Urothelium cell line (cell line): ENCODE measurements around the gene ADAMTS17.
"Not testable (repeated sequence)": the region's sequence is repeated elsewhere in the genome, so short reads cannot be mapped to it uniquely, and the experiment has no call there.

Source experiments
- DNase-seq: peaks from one replicate; pipeline ENCODE4 v3.0.0; 2011; ENCODE audit warnings: low spot score, mixed read lengths
- FAIRE-seq: peaks from 2 replicates; lab custom pipeline; 2011; peaks lifted over from hg19 to GRCh38; lab: Jason Lieb, UNC

The ADAMTS17 gene

DNA sequence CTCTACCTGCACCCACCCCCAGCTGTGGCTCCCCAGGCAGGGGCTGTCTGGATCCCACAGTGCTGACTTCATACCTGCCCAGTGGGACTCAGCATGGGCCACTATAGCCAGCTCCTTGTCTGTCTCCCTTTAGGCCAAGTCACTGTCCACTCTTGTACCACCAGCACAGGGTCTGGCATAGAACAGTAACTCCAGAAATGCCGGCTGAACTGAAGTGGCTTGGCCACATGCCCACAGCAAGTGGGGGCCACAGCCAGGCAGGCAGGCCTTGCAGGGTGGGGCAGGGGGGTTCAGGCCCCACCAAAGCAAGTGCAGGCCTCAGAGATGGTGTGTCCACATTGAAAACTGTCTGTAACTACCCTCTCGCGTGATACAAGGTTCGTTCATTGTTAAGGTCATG, 355.9 kb downstream of the ADAMTS17 start:
- no peak for DNase-seq
- no peak for FAIRE-seq

DNA sequence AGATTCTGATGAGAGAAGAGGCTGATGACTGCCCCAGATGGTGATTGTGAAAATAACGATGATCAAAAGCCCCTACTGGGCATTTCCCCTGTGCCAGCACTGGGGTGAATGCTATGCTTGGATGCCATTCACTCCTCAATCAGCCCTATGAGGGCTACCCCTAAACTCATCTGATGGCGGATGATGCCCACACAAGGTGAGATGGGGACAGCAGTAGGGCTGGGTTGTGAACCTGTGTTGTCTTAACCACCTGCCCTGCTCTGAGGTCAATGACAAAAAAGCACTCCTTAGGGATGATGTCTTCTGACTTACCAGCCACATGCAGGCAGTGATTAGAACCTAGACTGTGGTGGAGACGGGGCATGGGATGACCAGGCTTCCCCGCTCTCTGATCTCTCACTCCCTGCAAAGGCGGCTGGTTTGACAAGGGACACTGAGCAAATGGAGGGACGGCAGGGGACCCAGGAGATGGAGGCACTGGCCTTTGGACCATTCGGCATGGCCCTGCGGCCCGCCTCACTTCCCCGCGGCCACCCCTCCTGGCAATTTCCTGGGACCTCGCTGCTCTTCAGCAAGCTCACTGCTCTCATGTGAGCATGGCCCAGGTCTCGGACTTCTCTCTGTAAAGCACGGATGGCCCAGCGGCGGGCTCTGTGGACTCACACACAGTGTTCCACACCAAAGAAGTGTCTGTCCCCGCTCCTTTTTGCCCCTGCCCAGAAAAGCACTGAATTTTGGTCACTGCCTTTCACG, 357.1 kb downstream of the ADAMTS17 start:
- DNase-seq: no peak
- FAIRE-seq: no peak

DNA sequence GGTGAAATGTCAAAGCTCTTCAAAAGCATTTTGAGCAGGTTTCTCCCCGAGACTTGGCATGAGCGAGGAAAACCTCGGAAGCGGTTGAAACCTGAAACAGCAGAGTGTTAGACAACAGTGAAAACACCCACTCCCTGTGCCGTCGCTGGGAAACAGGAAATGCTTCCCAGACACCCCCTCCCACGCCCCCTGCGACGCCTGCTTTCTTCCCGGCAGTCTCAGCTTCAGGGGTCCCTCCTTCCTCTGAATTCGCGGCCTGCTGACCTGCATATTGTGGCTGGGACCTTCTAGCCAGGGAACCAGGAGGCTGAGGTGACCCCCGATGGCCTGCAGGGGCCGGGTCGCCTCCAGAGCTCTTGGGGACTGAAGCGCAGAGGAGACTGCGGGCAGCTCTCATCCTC, 357.9 kb downstream of the ADAMTS17 start:
- FAIRE-seq: no peak

DNA sequence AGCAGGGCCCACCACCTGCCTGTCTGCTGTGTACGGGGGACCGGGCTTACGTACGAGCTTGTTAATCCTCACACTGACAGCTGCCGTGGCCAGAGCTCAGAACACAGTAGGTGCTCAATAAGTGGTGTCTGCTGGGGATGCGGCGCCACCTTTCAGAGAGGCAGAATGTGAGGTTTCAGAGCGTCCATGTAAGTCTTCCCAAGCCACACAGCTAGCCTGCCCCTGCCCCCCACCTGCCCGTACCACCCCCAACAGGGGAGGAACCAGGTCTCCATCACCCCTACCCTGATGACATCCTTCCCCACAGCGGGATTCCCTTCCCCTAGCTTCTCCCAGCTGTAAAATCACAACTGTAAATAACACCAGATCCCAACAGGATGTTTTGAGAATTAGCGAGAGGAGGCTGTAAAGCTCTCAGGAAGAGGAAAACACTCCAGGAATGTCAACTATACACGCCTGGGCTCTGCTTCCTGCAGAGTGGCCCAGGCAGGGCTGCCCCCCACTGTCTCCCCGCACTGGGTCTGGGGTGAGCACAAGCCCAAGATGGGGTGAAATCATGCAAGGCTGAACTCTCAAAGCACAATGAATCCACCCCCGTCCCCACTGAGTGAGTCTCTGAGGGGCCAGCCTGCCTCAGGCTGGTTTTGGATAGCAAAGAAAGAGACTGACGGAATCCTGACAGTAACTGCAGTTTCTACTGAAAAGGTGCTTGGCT, 358.4 kb downstream of the ADAMTS17 start:
- no peak for DNase-seq
- FAIRE-seq: peak; percentile 35

More for the DNA sequence above, 357.9 kb downstream of the ADAMTS17 start:
- no peak for DNase-seq

DNA sequence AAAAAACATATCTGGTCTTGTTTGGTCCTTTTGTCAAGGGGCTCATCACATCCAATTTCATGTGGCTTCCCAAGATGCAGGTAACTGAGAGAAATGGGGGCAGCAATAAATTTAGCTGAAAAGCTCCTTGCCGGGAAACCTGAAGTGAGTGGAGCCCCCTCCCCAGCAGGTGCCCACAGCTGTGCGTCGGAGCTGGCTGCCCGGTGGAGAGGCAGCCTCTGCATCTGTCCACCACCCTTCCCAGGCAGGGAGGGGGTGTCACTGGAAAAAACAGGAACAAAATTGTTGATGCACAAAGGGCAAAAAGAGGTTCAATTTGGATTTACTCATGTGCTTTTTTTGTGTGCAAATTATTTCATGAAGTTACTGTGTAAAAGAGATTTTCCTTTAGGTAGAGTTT, 359.1 kb downstream of the ADAMTS17 start:
- DNase-seq (no peak), FAIRE-seq (no peak)

DNA sequence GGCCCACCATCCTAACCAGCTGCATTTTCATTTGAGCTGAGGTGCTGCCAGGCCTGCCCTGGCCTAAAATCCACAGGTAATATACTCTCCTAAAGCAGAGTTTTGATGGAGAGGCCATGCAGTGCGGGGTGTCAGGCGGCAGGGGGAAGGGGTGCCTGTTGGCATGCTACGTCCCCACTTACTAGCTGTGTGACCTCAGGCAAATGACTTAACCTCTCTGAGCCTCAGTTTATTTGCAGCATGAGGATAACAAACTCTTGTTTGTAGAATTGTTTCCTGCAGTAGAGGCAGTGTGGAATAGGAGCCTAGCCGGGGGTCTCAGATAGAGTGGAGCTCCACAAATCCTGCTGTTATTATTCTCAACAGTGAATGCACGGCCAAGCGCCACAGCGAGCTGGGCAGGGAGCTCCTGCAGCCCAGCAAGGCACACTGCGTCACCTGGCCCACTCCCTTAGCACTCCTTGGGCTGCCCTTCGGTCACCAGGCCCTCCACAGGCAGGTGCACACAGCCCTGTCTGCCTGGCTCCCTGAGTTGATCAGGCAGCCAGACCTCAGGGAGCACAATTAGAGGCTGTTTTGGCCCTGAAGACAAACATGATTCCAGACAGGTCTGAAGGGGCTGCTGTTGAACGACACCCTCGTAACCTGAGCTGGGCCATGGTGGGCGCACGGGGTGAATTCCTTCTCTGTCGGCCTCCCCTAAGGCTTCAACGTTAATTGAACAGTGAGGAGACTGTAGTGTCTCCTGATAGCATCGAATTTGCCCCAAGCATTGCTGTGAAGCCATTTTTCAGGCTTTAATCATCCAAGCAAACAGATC, 359.7 kb downstream of the ADAMTS17 start:
- no peak for FAIRE-seq
- no peak for DNase-seq

DNA sequence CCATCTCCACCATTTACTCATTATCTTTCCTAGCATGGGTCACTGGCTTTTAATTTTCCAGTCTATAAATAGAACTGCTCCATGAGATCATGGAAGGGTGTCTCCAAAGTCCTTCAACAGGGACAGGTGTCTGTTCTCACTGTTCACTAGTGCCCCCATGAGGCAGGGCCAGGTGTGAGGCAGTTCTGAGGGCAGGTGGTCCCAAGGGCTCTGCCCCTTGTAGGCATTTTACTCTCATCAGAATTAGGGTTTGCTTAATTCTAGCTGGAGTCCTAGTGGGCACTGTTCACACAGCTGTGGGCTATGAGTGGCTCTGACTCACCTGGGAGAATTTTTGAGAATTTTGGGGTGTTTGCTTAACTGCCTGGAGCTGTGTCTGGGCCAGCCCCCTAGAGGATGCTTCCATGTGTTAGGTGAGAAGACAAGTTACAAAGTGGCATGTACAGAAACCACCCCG, 360.6 kb downstream of the ADAMTS17 start:
- FAIRE-seq (no peak), DNase-seq (no peak)

DNA sequence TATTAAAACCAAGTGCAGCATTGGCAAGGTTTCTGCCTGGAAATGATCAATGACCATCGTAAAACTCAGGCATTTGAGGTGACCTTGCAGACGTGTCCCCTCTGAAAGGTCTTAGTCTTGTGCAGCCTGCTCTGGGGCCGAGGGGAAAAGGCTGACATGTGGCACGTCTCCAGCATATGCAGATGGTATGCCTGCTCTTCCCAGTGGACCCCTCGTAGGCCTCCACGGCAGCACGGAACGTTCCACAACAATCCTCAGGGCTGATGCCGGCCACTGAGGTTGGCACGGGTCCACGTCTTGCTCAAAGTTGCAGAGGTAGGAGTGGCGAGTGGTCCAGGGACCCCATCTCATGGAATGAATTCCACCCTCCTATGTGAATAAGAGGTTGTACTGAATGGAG, 361.0 kb downstream of the ADAMTS17 start:
- FAIRE-seq (no peak), DNase-seq (no peak)

DNA sequence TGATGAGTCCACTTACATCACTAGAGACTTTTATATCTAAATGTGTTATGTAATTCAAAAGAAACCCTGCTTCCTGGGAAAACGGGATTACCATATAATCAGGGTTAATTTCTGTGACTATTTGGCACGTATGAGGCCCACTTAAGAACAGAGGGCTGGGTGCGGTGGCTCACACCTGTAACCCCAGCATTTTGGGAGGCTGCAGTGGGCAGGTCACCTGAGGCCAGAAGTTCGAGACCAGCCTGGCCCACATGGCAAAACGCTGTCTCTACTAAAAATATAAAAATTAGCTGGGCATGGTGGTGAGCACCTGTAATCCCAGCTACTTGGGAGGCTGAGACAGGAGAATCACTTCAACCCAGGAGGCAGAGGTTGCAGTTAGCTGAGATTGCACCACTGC, 361.9 kb downstream of the ADAMTS17 start:
- not testable (repeated sequence) for DNase-seq, FAIRE-seq

DNA sequence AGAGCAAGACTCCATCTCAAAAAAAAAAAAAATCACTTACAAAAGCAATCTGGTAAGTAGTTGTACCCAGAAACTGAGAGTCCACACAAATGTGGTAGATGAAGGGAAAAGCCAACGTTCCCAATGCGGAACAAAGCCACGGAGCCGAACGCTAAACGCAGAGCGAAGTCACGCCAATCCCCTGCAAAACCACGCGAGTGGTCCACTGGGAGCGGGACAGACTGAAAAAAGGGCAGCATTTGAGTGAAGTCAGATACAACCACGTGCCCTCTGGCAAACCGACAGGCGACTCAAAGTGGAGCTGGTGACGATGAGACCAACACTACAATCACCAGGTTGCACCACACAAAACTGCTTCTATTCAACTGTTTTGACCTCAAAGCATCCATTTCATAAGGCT, 362.4 kb downstream of the ADAMTS17 start:
- FAIRE-seq: no peak
- no peak for DNase-seq

DNA sequence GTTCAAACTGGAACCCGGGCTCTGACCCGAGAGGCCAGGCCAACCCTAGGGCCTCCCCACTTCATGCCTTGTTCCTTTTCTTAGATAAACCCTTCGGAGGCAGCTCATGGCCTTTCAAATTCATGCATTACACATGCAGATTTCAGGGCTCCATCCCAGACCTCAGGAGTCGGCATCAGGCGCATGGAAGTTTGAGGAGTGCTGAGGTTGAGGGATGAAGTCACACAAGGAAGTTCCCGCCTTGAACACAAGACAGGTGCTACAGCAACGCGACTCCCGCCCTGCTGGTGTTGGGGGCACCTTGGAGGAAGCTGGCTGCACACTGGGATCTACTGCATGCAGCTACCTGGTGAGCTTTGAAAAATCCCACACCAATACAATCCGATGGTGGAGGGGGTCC, 363.3 kb downstream of the ADAMTS17 start:
- DNase-seq (no peak), FAIRE-seq (no peak)

DNA sequence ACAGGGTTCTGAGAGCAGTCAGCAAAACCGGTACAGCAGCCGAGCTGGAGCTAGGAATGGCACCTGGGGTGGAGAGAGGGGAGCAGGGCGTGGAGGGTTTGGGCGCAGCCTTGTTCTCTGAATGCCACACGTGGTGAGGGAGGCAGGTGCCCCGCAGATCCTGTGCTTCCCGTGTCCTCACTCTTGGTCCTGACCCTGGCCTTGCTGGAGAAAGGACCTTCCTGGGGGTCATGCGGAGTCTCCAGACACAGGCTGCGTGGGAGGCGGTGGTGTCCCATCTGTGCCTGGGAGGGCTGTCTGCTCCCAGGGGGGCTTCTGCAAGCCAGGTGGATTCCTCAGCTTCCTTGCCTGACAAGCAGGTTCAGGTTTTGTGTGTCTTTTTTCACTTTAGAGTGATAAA, 363.8 kb downstream of the ADAMTS17 start:
- no peak for FAIRE-seq
- no peak for DNase-seq

DNA sequence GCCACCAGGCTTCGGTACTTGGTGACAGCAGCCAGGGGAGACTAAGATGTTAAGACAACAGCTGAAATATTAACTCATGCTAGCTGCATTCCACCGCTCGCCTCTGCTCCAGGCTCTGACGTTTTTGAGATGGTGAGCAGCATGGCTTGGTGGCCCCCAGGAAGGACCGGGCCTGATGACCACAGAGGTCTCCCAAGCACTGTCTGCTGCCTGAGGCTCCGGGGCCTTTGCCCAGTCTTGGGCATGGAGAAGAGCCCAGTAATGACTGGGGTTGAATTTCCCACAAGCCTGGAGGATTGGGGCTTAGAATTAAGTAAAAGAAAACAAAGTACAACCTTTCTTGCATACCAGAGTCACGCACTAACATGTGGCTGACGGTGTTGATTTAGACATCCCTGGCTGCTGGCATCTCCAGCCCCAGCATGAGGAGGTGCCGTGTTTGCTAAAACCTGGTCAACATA, 364.9 kb downstream of the ADAMTS17 start:
- DNase-seq (no peak), FAIRE-seq (no peak)

DNA sequence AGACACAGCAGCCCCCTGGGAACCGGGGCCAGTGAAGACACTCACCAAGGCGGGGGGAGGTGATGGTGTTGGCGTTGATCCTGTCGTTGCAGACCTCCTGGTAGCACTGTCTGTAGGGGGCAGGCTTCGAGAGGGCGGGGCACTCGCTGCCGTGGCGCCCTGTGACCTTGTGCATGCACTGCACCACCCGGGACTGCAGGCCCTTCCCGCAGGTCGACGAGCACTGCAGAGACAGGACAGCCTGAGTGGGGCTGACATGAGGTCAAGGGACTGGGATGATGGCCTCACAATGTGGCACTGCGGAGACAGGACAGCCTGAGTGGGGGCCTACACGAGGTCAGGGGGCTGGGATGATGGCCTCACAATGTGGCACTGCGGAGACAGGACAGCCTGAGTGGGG, 365.8 kb downstream of the ADAMTS17 start:
- DNase-seq (no peak), FAIRE-seq (no peak)

DNA sequence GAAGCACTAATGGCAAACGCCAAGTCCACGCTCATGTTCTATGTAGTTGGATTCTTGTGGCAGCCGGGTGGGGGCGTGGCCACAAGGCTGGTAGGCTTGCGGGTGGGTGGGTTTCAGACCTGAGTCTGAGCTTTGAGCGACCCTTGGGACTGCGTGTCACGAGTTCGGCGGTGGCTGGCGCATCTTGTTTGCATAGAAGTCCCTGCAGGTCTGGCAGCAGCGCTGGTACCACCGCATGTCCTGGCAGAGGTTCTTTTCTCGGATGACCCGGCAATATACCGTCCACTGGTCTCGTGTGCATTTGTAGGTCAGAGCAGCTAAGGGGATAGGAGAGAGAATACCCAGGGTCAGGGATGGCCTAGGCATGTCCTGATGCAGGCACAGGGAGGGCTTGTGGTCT, 367.5 kb downstream of the ADAMTS17 start:
- no peak for FAIRE-seq

DNA sequence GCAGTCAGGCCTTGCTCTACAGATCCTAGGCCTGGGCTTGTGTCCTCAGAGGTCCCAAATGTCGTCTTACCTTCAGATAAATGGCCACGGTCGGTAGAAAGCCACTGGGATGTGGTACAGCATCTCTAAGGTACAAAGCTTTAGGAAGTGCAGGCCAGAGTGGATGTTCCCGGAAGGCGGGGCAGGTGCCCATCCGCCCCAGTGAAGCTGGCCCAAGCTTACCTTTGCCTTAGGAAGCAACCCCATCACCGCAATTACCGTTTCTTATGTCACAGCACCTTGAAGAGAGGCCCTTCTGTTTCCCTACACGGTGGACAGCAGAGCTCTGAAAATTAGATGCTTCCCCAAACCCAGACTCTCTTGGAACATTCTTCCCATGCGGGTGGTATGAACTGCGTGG, 368.4 kb downstream of the ADAMTS17 start:
- no peak for FAIRE-seq
- DNase-seq: no peak

More for the DNA sequence above, 367.5 kb downstream of the ADAMTS17 start:
- DNase-seq: no peak

DNA sequence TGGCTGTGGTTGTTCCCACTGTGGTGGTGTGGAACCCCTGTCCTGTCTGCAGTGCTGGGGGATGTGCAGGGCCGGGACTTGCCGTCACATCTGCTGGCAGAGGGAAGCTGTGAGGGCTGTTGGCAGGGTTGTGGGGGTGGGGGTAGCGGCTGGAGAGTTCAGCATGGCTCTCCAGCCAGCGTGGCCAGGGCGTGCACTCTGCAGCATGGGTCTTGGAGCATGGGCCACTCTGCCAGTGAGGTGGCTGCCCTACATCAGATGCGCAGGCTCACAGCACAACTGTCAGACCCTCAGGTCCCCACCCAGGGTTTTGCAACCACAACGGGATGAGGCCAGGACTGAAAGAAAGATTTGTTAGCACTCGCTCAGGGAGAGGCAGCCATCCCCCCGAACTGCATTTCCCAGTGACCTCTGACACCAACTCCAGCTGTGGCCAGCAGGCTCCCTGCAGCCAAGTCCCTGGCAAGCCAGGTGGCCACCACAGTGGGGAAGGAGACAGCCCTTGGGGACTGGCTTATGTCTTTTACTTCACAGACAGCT, 370.8 kb downstream of the ADAMTS17 start:
- no peak for DNase-seq
- no peak for FAIRE-seq

DNA sequence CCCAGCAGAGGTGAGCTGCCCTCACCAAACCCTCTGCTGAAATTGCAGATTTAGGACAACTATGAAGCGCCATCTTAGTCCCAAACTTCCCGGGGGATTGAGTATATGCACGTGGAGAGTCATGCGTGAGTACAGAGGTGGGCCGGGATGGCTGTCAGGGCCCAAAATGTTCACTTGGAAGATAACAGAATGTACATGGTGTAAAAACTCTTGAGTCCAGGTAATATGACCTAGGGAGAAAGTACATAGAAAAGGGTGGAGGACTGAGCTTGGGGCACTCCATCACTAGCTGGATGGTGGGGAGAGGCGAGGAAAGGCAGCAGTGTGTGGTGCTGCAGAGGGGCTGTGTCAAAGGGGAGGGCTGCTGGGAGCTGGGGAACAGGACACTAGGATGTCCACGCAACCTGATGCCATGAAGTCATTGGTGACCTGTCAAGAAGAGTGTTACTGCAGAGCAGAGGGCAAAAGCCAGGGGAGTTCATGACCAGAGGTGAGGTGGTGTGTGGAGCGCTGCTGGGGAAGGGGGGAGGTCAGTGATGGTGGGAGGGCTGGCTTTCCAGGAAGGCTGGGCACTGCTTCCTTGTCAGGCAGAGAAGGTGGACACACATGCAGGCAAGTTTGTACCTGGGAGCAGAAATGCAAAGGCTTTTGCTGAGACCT, 372.4 kb downstream of the ADAMTS17 start:
- no peak for FAIRE-seq
- DNase-seq: no peak

DNA sequence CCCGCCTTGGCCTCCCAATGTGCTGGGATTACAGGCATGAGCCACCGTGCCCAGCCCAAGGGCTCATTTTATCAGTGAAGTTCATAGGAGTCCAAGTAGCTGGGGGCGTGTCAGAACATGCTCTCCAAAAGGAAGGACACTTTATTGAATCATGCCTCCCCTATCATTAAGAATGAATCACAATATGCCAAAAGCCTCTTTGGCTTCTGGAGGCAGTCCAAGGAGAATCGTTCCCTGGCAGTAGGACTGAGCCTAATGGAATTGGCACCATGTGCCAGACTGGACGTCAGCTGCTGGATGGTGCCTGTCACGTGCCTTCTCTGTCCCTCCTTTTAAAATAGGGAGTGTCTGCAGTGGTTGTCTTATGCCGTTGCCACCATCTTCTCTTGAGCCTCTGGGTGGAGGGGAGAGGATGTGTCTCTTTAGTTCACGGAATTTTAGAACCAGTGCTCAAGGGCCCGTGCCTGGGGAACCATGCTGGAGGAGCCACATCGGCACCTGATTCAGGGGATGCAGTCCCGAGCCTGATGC, 373.9 kb downstream of the ADAMTS17 start:
- DNase-seq (no peak), FAIRE-seq (no peak)

DNA sequence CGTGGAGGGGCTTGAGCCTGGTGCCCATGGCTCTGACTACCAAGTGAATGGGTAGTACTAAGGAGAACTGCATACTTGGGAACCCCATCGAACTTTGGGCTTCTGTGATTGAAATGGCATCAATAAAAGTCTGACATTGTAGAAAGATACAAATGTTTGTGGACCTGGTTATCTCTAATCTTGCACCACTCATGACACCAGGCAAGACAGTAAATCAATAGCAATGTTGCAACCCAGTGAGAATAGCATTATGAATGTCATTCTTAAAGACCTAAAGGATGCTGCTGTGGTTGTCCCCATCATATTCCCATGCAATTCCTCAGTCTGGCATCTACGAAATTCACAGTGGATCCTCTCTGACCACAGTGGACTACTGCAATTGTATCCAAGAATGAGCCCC, 375.0 kb downstream of the ADAMTS17 start:
- no peak for DNase-seq

More for the DNA sequence above, 375.0 kb downstream of the ADAMTS17 start:
- FAIRE-seq: no peak
